H1 (cell line): ENCODE measurements around the gene FHIT. TPM values are rescaled to one million over a fixed set of nuclear protein-coding genes. Genes with fewer than 3 reads are reported as not detected.

ENCODE experiments used
- CREB1 ChIP-seq: IDR thresholded peaks from 2 replicates; pipeline ENCODE4 v1.6.1; 2012; ENCODE audit warnings: inconsistent platforms
- EGR1 ChIP-seq: IDR thresholded peaks from 2 replicates; pipeline ENCODE4 v1.6.1; 2011; ENCODE audit warnings: low read depth, low read length, borderline replicate concordance
- KDM5A ChIP-seq: fragments of 200-600 bp; IDR thresholded peaks from 2 replicates; pipeline ENCODE4 v1.7.1; 2012; ENCODE audit warnings: mild to moderate bottlenecking, low read length, inconsistent platforms, mixed read lengths
- POLR2AphosphoS5 ChIP-seq: IDR thresholded peaks from 2 replicates; pipeline ENCODE4 v1.6.1; 2011; ENCODE audit warnings: low read depth, low read length
- RNF2 ChIP-seq: fragments of 200-900, 300-1000 bp; sonication (generic); IDR thresholded peaks from 2 replicates; pipeline ENCODE4 v1.7.1; 2016; ENCODE audit warnings: borderline replicate concordance, low read depth, mild to moderate bottlenecking, antibody characterized with exemption, low read length; ENCODE audit not compliant: poor library complexity, severe bottlenecking; ENCODE audit errors: missing control alignments
- SIN3A ChIP-seq, 2 experiments: IDR thresholded peaks in 1 of 2; conservative IDR thresholded peaks in 1 of 2; 2 replicates each; pipeline ENCODE4 v1.6.1; 2011 to 2012; ENCODE audit warnings: low read length in 2 of 2, improper control_type of control experiment in 1 of 2, low read depth in 1 of 2, mild to moderate bottlenecking in 1 of 2
- SIRT6 ChIP-seq: IDR thresholded peaks from one replicate; pipeline ENCODE4 v1.7.1; 2012; ENCODE audit warnings: low read length, inconsistent platforms
- polyA plus RNA-seq, 7 experiments: library from polyadenylated mRNA; depleted of rRNA in 3 of 7; stranded (reverse) in 5 of 7; unstranded in 2 of 7; fragments of >200 nt in 5 of 7; fragments of 200-250 nt in 2 of 7; gene quantifications; 1 replicate in 5 of 7; 2 replicates in 1 of 7; 4 replicates in 1 of 7; pipeline versions ENCODE4 v1.2.1 to v1.2.3, GENCODE V29; 2011 to 2013; ENCODE audit warnings: missing spikeins in 2 of 7, mixed read lengths in 2 of 7
- total RNA-seq: library from RNA; stranded (reverse); fragmentation: NEBNext Ultra II Directional; extraction: Animal tissue kit (Norgen Biotek cat#: 25700); gene quantifications from 2 replicates; pipeline ENCODE4 v1.2.1, GENCODE V29; 2021

Gene FHIT
- total and polyA plus RNA-seq, 2 of the 8 experiments (the other 6 are each of a cell fraction or from before 2014, with no cell fraction given), result 1.2 to 3.2 TPM

GRCh38 chr3:59759298-59760031 is 1491.8 kb downstream of the FHIT start (continued):
- TF ChIP-seq CREB1 (no peak), SIN3A (conservative IDR thresholded peaks at IDR 0.05 in 1 of 2, IDR thresholded peaks at IDR 0.05 in 1 of 2; ENCODE audit: low read depth in 1 of 2, low read length in 2 of 2) (no peak), EGR1 (no peak), POLR2AphosphoS5 (no peak), KDM5A (no peak), RNF2 (no peak), SIRT6 (no peak)
- TF ChIP-seq, all 59 proteins: peak for 0
